WERI-Rb-1 (cell line): Measurements from ENCODE around the gene COL21A1.

Source experiments
- DNase-seq: peaks from one replicate; pipeline ENCODE4 v3.0.0-alpha.2; 2020
- H3K27ac ChIP-seq: fragments of 250-450 bp; sonication (Bioruptor Pico); 2 replicates; pipeline ENCODE4 v1.5.1; 2020; ENCODE audit warnings: mild to moderate bottlenecking, moderate library complexity
- H3K27me3 ChIP-seq: fragments of 250-450 bp; sonication (Bioruptor Pico); 2 replicates; pipeline ENCODE4 v1.5.1; 2021; ENCODE audit warnings: mild to moderate bottlenecking, low read depth, moderate library complexity; ENCODE audit not compliant: insufficient read depth, severe bottlenecking
- H3K36me3 ChIP-seq: fragments of 250-450 bp; sonication (Bioruptor Pico); 2 replicates; pipeline ENCODE4 v1.5.1; 2020; ENCODE audit warnings: mild to moderate bottlenecking, moderate library complexity
- H3K4me3 ChIP-seq: 2 replicates; pipeline ENCODE4 v1.5.1; 2011; ENCODE audit warnings: low read depth, mild to moderate bottlenecking, control low read depth, low read length
- H3K9me3 ChIP-seq: fragments of 250-450 bp; sonication (Bioruptor Pico); 2 replicates; pipeline ENCODE4 v1.5.1; 2021; ENCODE audit warnings: mild to moderate bottlenecking, moderate library complexity; ENCODE audit not compliant: severe bottlenecking
- CTCF ChIP-seq: IDR thresholded peaks from 2 replicates; pipeline ENCODE4 v1.5.1; 2011; ENCODE audit warnings: low read depth, mild to moderate bottlenecking, control low read depth, inconsistent platforms, low read length

Gene COL21A1

DNA sequence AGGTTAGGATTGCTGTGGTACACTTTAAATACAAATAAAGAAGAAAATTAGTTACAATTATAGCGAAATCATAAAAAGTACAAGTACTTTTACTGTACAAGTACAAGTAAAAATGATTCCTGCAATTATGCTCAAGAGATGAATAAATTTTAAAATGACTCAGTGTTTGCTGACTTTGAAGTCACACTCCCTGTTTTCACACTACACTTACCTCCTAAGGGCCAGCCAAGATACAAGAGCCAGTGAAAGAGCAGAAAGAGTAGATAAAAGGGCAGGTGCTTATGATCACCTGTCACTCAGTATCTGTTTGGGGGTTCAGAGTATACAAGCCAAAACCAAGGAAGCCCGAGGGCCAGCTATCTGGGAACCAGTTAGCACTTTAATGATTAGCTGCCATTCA lies 41.0 kb upstream of the COL21A1 start:
- no peak overlapping the region for H3K27ac ChIP-seq

DNA sequence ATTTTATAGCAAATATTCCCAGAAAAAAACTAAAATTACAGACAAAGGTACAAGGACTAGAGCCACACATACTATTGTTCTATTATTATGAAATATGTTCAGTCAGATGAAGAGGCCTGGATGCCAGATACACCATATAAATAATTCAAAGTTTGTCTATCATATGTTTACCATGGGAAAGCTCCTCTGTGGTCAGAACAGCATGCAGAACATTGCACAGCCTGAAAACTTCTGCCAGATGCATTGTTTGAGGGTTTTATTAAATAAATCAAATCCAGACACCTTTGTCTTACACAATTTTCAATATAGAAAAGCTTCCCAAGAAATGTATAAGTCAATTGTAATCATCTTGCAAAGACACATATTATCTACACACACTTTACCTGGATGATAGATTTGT lies 35.0 kb upstream of the COL21A1 start:
- DNase-seq: no peak
- H3K36me3 ChIP-seq: no peaks in the 10 kb centered on the region
- peaks cover 4% of the 10 kb centered on the region for H3K27me3 ChIP-seq
- H3K27ac ChIP-seq: no peak overlapping the region
- H3K4me3 ChIP-seq: no peak overlapping the region
- TF ChIP-seq CTCF: no peak
- no peaks in the 10 kb centered on the region for H3K9me3 ChIP-seq

More for the DNA sequence above, 41.0 kb upstream of the COL21A1 start:
- Histone ChIP-seq H3K36me3 (no peaks in the 10 kb centered on the region), H3K4me3 (no peak overlapping the region), H3K27me3 (peaks cover 4% of the 10 kb centered on the region), H3K9me3 (no peaks in the 10 kb centered on the region)
- TF ChIP-seq CTCF: no peak
- no peak for DNase-seq

DNA sequence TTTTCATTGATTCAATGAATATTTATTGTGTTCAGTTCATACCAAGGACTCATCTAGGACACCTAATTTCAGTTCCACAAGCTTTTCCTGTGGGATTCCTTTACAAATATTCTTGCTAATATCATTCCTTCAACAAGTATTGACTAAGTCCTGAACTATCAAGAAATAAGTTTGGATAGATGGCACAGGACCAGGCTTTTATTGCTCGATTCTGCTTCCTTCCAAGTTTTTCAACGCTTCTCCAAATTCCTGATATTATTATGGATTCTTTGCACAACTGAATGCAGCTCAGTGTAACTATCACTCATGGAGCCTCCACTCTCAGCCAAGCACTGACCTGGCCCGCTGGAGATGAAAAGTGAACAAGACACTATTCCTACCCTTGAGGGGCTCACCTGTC lies 32.7 kb upstream of the COL21A1 start:
- no peak overlapping the region for H3K4me3 ChIP-seq
- no peaks in the 10 kb centered on the region for H3K36me3 ChIP-seq
- H3K27me3 ChIP-seq: peaks cover 4% of the 10 kb centered on the region
- no peak for DNase-seq
- no peaks in the 10 kb centered on the region for H3K9me3 ChIP-seq
- H3K27ac ChIP-seq: no peak overlapping the region
- no peak for TF ChIP-seq CTCF

DNA sequence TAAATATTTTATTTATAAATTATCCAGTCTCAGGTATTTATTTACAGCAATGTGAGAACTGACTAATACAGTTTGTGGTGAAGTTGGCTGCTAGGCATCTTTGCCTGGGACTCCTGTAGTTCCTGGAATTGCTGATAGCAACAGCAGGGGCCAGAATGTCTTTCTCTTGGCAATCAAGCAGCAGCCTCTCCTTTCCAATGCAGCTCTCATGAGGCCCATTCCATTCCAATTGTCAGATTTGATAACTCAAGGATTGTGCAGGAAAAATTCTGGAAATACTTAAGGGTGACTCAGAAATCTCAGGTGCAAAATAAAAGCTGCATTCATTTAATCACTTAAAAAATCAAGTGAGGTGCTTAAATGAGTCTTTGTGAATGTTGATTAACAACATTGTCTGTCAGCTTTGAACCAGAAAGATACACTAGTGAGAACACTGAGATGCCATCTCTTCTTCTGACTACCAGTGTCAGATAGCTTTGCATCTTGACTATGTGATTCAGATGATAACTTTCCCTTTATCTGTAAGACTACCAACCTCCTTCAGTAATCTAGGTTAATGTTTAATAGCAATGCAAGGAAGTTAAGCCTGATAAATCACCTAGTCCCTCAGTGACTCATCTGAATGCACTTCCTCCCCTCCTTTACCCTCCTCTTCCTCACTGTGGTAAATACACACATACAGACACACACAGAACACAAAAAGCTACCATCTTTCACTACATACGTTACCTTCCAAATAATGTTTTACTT lies 32.1 kb upstream of the COL21A1 start:
- DNase-seq: no peak
- no peak for TF ChIP-seq CTCF
- no peak overlapping the region for H3K27ac ChIP-seq

GRCh38 chr6:56278171-56278591 lies 30.8 kb upstream of the COL21A1 start:
- Histone ChIP-seq H3K36me3 (no peaks in the 10 kb centered on the region), H3K27ac (no peak overlapping the region), H3K4me3 (no peak overlapping the region), H3K27me3 (peaks cover 3% of the 10 kb centered on the region), H3K9me3 (no peaks in the 10 kb centered on the region)
- TF ChIP-seq CTCF: no peak
- DNase-seq: no peak

More for the DNA sequence above, 32.1 kb upstream of the COL21A1 start:
- Histone ChIP-seq H3K27me3 (peaks cover 2% of the 10 kb centered on the region), H3K36me3 (no peaks in the 10 kb centered on the region), H3K4me3 (no peak overlapping the region), H3K9me3 (no peaks in the 10 kb centered on the region)
